Liver (tissue), 9 donors: ENCODE results near the gene CCDC121. TPM values are rescaled to one million over a fixed set of nuclear protein-coding genes. Genes with fewer than 3 reads are reported as not detected.

Source experiments
- DNase-seq: peaks from one replicate; pipeline ENCODE4 v3.0.0-alpha.2; 2017; ENCODE audit warnings: low spot score
- H3K27ac ChIP-seq, 2 donors: one replicate each; pipeline ENCODE4 v1.7.0; 2013; ENCODE audit warnings: inconsistent platforms in 2 of 2, low read length in 2 of 2, control low read depth in 1 of 2, low read depth in 1 of 2, mild to moderate bottlenecking in 1 of 2
- H3K27me3 ChIP-seq, 4 donors: one replicate each; pipeline versions ENCODE4 v1.6.1 to v1.7.0; 2013; ENCODE audit warnings: low read length in 3 of 4, inconsistent platforms in 1 of 4, mild to moderate bottlenecking in 1 of 4, moderate library complexity in 1 of 4; ENCODE audit not compliant: control insufficient read depth in 4 of 4, insufficient read depth in 4 of 4
- H3K36me3 ChIP-seq, 4 donors: one replicate each; pipeline versions ENCODE4 v1.6.1 to v1.7.0; 2013; ENCODE audit warnings: low read length in 3 of 4, mild to moderate bottlenecking in 3 of 4, low read depth in 1 of 4, moderate library complexity in 1 of 4; ENCODE audit not compliant: control insufficient read depth in 4 of 4, insufficient read depth in 3 of 4
- H3K4me1 ChIP-seq, 4 donors: one replicate each; pipeline versions ENCODE4 v1.6.1 to v1.7.0; 2013; ENCODE audit warnings: low read length in 3 of 4, mild to moderate bottlenecking in 3 of 4, moderate library complexity in 1 of 4; ENCODE audit not compliant: control insufficient read depth in 4 of 4, insufficient read depth in 4 of 4
- H3K4me3 ChIP-seq, 3 donors: one replicate each; pipeline versions ENCODE4 v1.6.1 to v1.7.0; 2013; ENCODE audit warnings: low read length in 3 of 3, control low read depth in 1 of 3, low read depth in 1 of 3, mild to moderate bottlenecking in 1 of 3
- H3K9ac ChIP-seq, 2 donors: one replicate each; pipeline ENCODE4 v1.7.0; 2013; ENCODE audit warnings: low read length in 2 of 2, mild to moderate bottlenecking in 2 of 2, moderate library complexity in 2 of 2, control low read depth in 1 of 2, low read depth in 1 of 2
- H3K9me3 ChIP-seq, 4 donors: one replicate each; pipeline versions ENCODE4 v1.6.1 to v1.7.0; 2013; ENCODE audit warnings: low read length in 3 of 4; ENCODE audit not compliant: control insufficient read depth in 4 of 4
- ATF3 ChIP-seq: IDR thresholded peaks from 2 replicates; pipeline ENCODE4 v1.6.1; 2016; ENCODE audit warnings: antibody characterized with exemption
- CTCF ChIP-seq: fragments of 150-350 bp; IDR thresholded peaks from 2 replicates; pipeline ENCODE4 v1.5.1; 2017; ENCODE audit warnings: improper control_type of control experiment, low read depth, low read length; ENCODE audit not compliant: missing input control
- EGR1 ChIP-seq, 2 donors: IDR thresholded peaks; 2 replicates each; pipeline ENCODE4 v1.6.1; 2016 to 2018; ENCODE audit warnings: antibody characterized with exemption in 2 of 2, low read depth in 2 of 2
- FOXA2 ChIP-seq: IDR thresholded peaks from 2 replicates; pipeline ENCODE4 v1.6.1; 2016; ENCODE audit warnings: antibody characterized with exemption
- GABPA ChIP-seq, 2 donors: IDR thresholded peaks in 1 of 2; conservative IDR thresholded peaks in 1 of 2; 2 replicates each; pipeline ENCODE4 v1.6.1; 2016; ENCODE audit warnings: antibody characterized with exemption in 2 of 2, mild to moderate bottlenecking in 1 of 2, moderate library complexity in 1 of 2
- HNF4A ChIP-seq, 2 donors: conservative IDR thresholded peaks; 2 replicates each; pipeline ENCODE4 v1.6.1; 2016; ENCODE audit warnings: antibody characterized with exemption in 2 of 2, mild to moderate bottlenecking in 2 of 2
- HNF4G ChIP-seq: IDR thresholded peaks from 2 replicates; pipeline ENCODE4 v1.6.1; 2016; ENCODE audit warnings: antibody characterized with exemption
- JUND ChIP-seq, 2 donors: IDR thresholded peaks; 2 replicates each; pipeline ENCODE4 v1.6.1; 2016; ENCODE audit warnings: antibody characterized with exemption in 2 of 2
- MAX ChIP-seq: IDR thresholded peaks from 2 replicates; pipeline ENCODE4 v1.6.1; 2016; ENCODE audit warnings: antibody characterized with exemption
- NR2F2 ChIP-seq: IDR thresholded peaks from 2 replicates; pipeline ENCODE4 v1.6.1; 2016; ENCODE audit warnings: antibody characterized with exemption
- RAD21 ChIP-seq, 2 donors: IDR thresholded peaks; 2 replicates each; pipeline ENCODE4 v1.6.1; 2016; ENCODE audit warnings: antibody characterized with exemption in 2 of 2, mild to moderate bottlenecking in 2 of 2
- REST ChIP-seq: IDR thresholded peaks from 2 replicates; pipeline ENCODE4 v1.6.1; 2016; ENCODE audit warnings: antibody characterized with exemption, mild to moderate bottlenecking
- RXRA ChIP-seq, 2 donors: IDR thresholded peaks; 2 replicates each; pipeline ENCODE4 v1.6.1; 2017 to 2018; ENCODE audit warnings: antibody characterized with exemption in 2 of 2, mild to moderate bottlenecking in 1 of 2
- TAF1 ChIP-seq: conservative IDR thresholded peaks from 2 replicates; pipeline ENCODE4 v1.6.1; 2016; ENCODE audit warnings: antibody characterized with exemption, mild to moderate bottlenecking
- YY1 ChIP-seq: IDR thresholded peaks from 2 replicates; pipeline ENCODE4 v1.6.1; 2016; ENCODE audit warnings: antibody characterized with exemption, mild to moderate bottlenecking
- ZBTB33 ChIP-seq: IDR thresholded peaks from 2 replicates; pipeline ENCODE4 v1.6.1; 2016; ENCODE audit warnings: antibody characterized with exemption
- WGBS: extraction: QIAGEN DNeasy Blood & Tissue Kit; methylation state at CpG from one replicate; pipeline ENCODE4 v1.1.7; 2013; 5-methylcytosine and 5-hydroxymethylcytosine counted together
- polyA plus RNA-seq, 2 donors: library from polyadenylated mRNA; stranded (reverse) in 1 of 2; unstranded in 1 of 2; fragments of 200-250 nt in 1 of 2; fragments of >200 nt in 1 of 2; fragmentation: Nextera tagmentation in 1 of 2; extraction: Ambion mirVana in 1 of 2; gene quantifications; one replicate each; pipeline versions ENCODE4 v1.2.1 to v1.2.3, GENCODE V29; 2013 to 2015
- total RNA-seq, 2 donors: library from RNA; depleted of rRNA; stranded (reverse); fragments of >200 nt; gene quantifications; one replicate each; pipeline ENCODE4 v1.2.3, GENCODE V29; 2014
- donor health status: healthy.
- donor health status: healthy.
- donor health status: healthy.
- donor health status: healthy.
- donor health status: healthy.

The CCDC121 gene
- total and polyA plus RNA-seq, 4 donors: 0.97 to 2.5 (median 1.4) TPM

- no peaks in the 10 kb centered on the region for H3K9me3 ChIP-seq
- WGBS: 69% methylated on average over 1 of the region's 1 CpG
- DNase-seq: no peak
- H3K27me3 ChIP-seq: no peaks in the 10 kb centered on the region
- TF ChIP-seq TAF1: no peak
- TF ChIP-seq REST: no peak
- TF ChIP-seq ATF3: no peak
- no peak for TF ChIP-seq EGR1 (IDR thresholded peaks at IDR 0.05; ENCODE audit: low read depth in 2 of 2)
- no peak for TF ChIP-seq ZBTB33
- no peak for TF ChIP-seq FOXA2
- TF ChIP-seq HNF4G: no peak
- TF ChIP-seq CTCF: no peak
- no peak for TF ChIP-seq RXRA (IDR thresholded peaks at IDR 0.05)
- no peak for TF ChIP-seq MAX
- no peak for TF ChIP-seq HNF4A (conservative IDR thresholded peaks at IDR 0.05)
- no peak for TF ChIP-seq YY1
- no peak for TF ChIP-seq NR2F2
- no peak for TF ChIP-seq GABPA (IDR thresholded peaks at IDR 0.05 in 1 of 2, conservative IDR thresholded peaks at IDR 0.05 in 1 of 2)
- no peak for TF ChIP-seq RAD21 (IDR thresholded peaks at IDR 0.05)
- no peak for TF ChIP-seq JUND (IDR thresholded peaks at IDR 0.05)
- no peak overlapping the region for H3K9ac ChIP-seq
- H3K4me3 ChIP-seq: no peak overlapping the region
- no peak overlapping the region for H3K27ac ChIP-seq
- H3K4me1 ChIP-seq: no peaks in the 10 kb centered on the region
- peaks cover 8 to 46% (median 34%) of the 10 kb centered on the region in 4 donors for H3K36me3 ChIP-seq
Observed at GRCh38 chr2:27621524-27621923, 7.3 kb downstream of the CCDC121 start.

- Histone ChIP-seq H3K27ac (no peak overlapping the region), H3K9me3 (no peaks in the 10 kb centered on the region), H3K36me3 (peaks cover 6 to 43% (median 35%) of the 10 kb centered on the region in 4 donors), H3K4me1 (no peaks in the 10 kb centered on the region), H3K27me3 (no peaks in the 10 kb centered on the region), H3K4me3 (no peak overlapping the region), H3K9ac (no peak overlapping the region)
- DNase-seq: no peak
- WGBS: 98% methylated on average over 3 of the region's 3 CpGs
- TF ChIP-seq HNF4A (conservative IDR thresholded peaks at IDR 0.05) (no peak), TAF1 (no peak), FOXA2 (no peak), ZBTB33 (no peak)
Observed at GRCh38 chr2:27615316-27615715, 13.5 kb downstream of the CCDC121 start.
